Thyroid gland (tissue), 4 donors: ENCODE measurements around the gene AGTRAP.

Source experiments
- CTCF ChIP-seq, 6 experiments: fragments of 200-600 bp in 3 of 6; fragments of 450-650 bp in 3 of 6; sonication (generic) in 3 of 6; IDR thresholded peaks; one replicate each; pipeline ENCODE4 v1.5.1; 2016 to 2019; ENCODE audit warnings: antibody characterized with exemption in 6 of 6, mild to moderate bottlenecking in 2 of 6, inconsistent platforms in 1 of 6, moderate library complexity in 1 of 6
- POLR2A ChIP-seq, 2 donors: fragments of 450-650 bp; IDR thresholded peaks; one replicate each; pipeline ENCODE4 v1.6.1; 2017; ENCODE audit warnings: antibody characterized with exemption in 2 of 2, mild to moderate bottlenecking in 2 of 2, moderate library complexity in 1 of 2

- TF ChIP-seq POLR2A (IDR thresholded peaks at IDR 0.05) (no peak), CTCF (IDR thresholded peaks at IDR 0.05) (no peak)
These were observed 35.6 kb downstream of the AGTRAP start for GRCh38 chr1:11771481-11772043.
